Measurements from ENCODE around the gene LCN6.
"Not testable (repeated sequence)": the region's sequence is repeated elsewhere in the genome, so short reads cannot be mapped to it uniquely, and the experiment has no call there.

The LCN6 gene

GRCh38 chr9:136722093-136722968 is 26.0 kb downstream of the LCN6 start:
- DNase-seq = no peak

DNA sequence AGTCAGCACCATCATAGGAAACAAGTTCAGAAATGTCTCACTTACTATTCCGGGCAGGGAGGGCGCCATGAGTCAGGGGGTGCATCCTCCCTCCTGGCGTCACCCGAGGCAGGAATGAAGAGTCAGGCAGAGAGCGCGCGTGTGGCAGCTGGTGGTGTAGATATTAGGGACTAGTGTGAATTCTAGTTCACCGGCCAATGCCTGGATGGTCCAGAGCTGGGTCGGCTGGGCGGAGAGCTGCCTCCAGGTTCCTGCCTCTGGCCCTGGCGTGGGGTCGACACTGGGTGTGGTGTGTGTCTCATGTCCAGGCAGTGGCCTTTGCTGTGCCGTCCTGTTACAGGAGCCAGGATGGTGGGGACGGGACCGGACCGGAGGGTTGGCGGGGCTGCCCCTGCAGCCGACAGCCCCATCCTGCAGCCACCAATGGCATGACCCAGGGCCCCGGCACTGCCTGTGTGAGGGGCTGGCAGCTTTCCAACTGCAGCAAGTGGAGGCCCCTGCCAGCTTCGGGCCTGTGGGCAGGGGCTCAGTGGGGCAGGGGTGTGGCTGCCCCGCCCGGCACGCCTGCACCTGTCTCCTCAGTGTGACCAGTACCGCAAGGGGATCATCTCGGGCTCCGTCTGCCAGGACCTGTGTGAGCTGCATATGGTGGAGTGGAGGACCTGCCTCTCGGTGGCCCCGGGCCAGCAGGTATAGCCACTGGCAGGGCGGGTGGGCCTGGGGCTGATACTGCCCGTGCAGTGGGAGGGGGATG is 26.8 kb downstream of the LCN6 start:
- no peak for DNase-seq

- DNase-seq = no peak
These were observed 27.4 kb downstream of the LCN6 start for GRCh38 chr9:136720898-136721338.

GRCh38 chr9:136720251-136720897 is 28.0 kb downstream of the LCN6 start:
- DNase-seq = no peak

DNA sequence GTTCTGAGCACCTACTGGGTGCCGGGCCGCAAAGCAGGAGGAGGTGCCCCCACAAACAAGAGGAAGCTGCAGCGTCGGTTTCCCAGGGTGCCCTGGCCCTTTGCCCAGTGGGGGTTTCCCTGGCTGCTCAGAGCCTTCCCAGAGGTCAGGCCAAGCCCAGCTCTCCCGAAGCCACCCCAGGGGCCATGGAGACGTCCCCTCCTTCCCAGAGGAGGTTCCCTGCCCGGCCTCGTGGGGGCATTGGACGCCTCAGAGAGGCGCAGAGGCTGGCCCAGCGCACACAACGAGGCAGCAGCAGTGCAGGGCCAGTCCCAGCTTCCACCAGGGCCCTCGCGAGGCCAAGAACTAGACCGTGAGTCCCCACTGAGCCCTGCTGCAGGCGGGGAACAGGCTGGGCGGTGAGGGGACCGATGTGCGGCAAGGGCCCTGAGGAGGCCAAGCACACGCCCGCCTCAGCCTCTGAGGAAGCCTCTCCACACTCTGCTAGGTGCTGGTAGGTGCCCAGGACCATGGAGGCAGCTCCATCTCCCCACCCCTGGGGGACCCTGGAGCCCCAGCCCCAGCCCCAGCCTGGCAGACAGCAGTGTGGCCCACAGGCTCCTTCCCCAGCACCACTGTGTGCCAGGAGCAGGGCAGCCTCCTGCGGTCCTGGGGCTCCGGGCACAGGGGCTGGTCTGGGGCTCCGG is 29.0 kb downstream of the LCN6 start:
- DNase-seq = no peak

DNA sequence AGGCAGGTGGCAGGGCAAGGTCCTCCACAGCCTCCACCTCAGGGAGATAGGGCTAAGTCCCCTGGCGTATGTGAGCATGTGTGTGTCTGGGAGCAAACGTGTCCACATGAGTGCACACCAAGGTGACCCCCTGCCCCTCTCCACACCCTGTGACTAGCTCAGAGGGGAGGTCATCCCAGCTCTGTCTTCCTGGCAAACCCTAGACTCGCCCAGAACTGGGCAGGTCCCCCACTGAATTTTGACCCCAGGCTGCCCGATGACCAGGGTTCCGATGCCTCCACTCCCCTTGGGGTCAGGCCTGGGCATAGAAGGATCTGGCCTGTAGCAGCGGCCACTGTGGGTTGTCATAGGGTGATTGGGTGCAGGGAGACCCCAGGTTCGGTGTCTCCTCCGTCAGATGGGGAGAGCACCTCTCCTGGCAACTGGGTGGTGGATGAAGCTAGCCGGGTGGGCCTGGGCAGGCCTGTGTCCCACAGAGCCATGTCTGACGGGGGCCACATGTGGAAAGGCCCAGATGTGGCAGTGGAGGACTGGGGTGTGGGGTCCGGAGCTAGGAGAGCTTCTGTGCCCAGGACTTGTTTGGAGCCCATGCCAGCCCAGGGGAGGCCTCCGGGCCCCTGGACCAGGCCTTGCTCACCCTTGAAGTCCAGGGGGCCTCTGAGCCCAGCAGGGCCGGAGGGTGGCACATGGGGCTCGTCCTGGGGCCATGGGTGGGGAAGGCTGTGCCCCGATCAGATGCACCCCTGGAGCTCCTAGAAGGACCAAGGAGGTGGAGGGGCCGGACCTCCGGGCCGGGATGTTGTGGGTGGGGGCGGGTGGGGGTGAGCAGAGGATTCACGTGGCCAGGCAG is 29.8 kb downstream of the LCN6 start:
- DNase-seq = no peak

GRCh38 chr9:136717399-136717798 is 30.9 kb downstream of the LCN6 start:
- no peak for DNase-seq

DNA sequence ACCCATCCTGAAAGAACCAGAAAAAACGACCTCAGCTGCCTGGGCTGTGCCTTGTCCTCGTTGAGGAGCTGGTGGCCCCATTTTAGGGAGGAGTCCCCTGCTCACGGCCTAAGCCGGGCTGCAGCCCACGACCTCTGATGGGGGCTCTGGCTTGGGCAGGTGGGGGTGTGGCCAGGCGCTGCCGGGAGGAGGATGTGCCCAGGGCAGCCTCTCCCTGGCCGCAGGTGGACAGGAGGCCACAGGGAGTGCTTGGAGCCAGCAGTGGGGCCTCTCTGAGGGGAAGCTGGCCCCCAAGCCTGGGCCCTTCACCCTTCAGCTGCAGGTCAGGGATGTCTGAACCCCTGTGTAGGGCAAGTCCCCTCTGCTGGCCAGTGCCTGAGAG is 33.4 kb downstream of the LCN6 start:
- no peak for DNase-seq

DNA sequence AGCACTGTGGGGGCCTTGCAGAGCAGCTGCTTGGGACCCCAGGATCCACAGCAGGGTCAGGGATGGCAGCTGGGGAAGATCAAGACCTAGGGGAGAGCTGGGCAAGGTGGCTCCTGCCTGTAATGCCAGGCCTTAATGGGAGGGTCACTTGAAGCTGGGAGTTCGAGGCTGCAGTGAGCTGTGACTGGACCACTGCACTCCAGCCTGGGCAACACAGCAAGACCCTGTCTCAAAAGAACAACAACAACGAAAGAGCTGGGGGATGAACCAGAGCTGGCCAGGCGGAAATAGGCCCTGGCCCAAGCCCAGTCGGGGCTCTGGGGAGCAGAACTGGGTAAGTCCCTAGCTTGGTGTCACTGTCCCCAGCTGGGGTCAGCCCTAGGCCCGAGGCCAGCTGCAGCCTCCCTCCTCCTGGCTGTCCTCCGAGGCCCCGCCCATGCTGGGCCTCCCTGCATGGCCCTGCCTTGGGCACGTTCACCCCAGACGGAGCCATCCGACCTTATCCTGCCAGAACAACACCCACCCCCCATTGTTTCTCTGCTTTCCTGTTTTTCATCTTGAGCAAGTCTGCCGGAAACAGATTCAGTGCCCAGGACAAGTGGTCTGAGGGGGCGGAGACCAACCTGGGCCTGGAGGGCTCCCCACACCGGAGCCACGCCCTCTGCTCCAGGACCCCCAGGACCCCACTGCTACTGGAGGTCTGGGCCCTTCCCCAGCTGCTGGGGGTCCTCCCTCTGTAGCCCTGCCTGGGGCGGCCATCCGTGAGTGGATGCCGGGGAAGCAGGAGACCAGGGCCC is 34.0 kb downstream of the LCN6 start:
- no peak for DNase-seq

- DNase-seq = no peak
These were observed 34.8 kb downstream of the LCN6 start for GRCh38 chr9:136713550-136713949.

- no peak for DNase-seq
These were observed 35.4 kb downstream of the LCN6 start for GRCh38 chr9:136712690-136713544.

DNA sequence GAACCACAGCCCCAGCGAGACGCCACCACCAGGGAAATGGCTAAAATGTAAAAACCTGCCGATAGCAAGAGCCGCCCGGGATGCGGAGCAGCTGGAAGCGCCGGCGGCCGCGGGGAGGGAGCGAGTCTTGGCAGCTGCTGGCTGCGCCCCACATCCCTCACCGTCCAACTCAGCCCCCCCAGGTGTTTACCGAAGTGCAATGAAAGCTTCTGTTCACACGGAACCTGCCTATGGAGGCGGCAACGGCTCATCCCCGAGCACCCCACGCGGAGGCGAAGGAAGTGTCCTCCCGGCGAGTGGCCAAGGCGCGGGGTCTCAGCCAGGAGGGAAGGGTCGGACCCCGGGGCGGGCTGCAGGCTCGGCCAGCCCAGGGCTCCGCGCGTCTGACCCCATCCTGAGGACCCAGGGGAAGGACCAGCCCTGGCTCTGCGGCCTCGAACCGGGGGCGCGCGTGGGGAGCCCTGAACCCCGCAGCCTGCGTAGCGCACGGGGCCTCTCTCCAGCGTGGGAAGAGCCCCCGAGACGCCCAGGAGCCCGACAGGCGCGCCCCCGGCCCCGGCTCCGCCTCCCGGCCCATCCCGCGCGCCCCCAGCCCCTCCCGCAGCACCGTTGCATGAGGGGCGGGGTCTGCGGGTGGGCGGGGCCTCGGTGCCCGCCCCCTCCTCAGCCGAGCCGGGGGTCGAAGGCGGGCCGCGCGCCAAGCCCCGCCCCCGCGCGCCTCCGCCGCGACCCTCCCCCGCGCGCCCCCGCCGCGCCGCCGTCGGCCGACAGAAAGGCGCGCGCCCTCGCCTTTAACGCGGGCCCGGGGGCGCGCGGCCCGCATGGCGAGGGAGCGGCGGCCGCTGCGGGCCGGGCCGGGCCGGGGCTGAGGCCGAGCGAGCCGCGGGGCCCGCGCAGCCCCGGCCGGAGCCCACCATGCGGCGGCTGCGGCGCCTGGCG is 36.3 kb downstream of the LCN6 start, which contains the start of gene DIPK1B:
TSS of gene DIPK1B (plus strand) at position 822 of the 939 bp plus-strand sequence. CDS start at position 916, 94 bp downstream.
- no peak for DNase-seq

GRCh38 chr9:136711219-136711648 is 37.1 kb downstream of the LCN6 start:
- not testable (repeated sequence) for DNase-seq

DNA sequence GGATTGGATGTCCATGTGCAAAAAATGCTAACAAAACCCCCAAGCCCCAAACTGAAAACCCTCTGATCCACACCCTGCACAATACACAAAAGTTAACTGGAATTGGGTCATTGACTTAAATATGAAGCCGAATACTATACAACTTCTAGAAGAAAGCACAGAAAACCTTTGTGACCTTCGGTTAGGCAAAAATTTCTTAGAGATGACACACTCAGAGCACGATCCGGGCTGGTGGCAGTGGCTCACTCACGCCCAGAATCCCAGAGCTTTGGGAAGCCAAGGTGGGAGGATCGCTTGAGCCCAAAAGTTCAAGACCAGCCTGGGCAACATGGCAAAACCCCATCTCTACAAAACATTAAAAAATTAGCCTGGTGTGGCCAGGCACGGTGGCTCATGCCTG is 37.8 kb downstream of the LCN6 start:
- no peak for DNase-seq

DNA sequence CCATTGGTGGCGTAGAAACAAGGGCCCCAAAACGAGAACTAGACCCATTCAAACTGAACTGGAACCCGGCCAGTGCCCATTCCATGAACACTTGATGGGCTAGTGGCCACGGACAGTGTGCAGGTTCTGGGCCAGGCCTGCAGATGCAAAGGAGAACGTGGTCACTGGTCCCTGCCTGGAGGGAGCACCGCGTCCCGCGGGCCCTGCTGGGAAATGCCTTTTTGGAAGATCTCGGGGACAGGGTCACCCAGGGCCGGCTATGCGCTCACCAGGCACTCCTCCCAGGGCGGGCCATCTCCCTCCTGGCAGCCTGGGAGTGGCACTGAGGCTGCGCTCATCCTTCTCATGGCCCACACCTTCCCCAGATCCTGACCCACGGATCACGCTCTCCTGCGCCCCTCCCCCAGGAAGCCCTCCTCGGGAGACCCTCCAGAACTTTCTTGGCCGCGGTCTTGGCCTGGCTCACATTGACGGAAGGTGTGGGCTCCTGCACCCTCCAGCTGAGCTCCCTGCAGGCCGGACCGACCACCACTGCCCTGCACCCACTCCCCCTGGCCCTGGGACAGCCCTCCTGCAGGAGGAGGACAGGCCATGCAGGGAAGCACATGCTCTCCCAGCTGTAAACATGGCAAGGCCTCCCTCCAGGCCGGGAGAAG is 38.7 kb downstream of the LCN6 start:
- DNase-seq = no peak

DNA sequence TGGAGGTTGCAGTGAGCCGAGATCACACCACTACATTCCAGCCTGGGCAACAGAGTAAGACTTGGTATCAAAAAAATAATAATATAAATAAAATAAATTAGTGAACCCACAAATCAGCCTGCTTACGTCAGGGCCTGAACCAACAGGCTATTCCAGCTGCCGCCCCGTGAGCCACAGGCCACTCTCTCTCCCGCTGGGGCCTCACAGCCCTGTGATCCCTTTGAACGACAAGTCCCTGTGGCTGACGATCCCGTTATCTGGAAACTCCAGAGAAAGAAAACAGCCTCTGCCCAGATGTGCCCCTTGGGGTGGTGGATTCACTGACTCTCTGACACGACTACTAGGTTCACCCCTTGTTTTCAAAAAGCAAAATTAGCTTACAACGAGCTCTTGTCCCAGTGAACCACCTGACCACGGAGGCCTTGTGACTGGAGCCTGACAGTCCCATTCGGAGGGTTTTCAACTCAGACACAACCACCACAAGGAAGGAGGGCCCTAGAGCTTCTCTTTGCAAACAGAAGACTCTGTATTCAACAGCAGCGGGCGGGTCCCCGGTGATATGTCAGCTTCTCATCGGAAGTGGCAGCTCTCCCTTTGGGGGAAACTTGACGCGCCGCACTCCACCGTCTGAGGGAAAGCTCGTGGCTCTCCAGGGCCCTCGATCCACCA is 40.3 kb downstream of the LCN6 start:
- DNase-seq = no peak

- no peak for DNase-seq
These were observed 41.3 kb downstream of the LCN6 start for GRCh38 chr9:136707011-136707410.

DNA sequence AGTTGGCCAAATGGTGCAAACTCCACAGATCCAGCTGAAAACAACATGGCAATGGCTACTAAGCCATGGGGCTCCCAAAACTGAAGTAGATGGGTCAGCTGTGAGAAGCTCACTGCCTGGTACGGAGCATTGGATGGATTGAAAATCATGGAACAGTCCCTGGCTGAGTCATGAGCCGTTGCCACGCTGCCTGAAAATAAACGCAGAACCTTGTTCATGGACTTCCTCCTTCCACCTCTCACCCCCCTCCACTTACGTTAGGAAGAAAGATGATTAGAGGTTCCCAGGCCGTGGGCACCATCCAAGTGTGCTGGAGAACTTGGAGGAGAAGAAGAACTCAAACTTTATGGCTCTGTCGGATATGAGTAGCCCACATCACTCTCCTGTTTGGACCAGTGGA is 42.8 kb downstream of the LCN6 start:
- no peak for DNase-seq
